Astrocyte (in vitro differentiated cells and primary cell): ENCODE data around the gene DOCK1.

Experiments
- CTCF ChIP-seq: IDR thresholded peaks from 2 replicates; pipeline ENCODE4 v1.5.1; 2011; ENCODE audit warnings: low read depth, mild to moderate bottlenecking, inconsistent platforms, low read length, moderate library complexity; ENCODE audit not compliant: insufficient read depth
- EZH2 ChIP-seq: IDR thresholded peaks from 2 replicates; pipeline ENCODE4 v1.6.1; 2012; ENCODE audit warnings: mild to moderate bottlenecking, low read length, inconsistent platforms; ENCODE audit not compliant: insufficient read depth

DNA sequence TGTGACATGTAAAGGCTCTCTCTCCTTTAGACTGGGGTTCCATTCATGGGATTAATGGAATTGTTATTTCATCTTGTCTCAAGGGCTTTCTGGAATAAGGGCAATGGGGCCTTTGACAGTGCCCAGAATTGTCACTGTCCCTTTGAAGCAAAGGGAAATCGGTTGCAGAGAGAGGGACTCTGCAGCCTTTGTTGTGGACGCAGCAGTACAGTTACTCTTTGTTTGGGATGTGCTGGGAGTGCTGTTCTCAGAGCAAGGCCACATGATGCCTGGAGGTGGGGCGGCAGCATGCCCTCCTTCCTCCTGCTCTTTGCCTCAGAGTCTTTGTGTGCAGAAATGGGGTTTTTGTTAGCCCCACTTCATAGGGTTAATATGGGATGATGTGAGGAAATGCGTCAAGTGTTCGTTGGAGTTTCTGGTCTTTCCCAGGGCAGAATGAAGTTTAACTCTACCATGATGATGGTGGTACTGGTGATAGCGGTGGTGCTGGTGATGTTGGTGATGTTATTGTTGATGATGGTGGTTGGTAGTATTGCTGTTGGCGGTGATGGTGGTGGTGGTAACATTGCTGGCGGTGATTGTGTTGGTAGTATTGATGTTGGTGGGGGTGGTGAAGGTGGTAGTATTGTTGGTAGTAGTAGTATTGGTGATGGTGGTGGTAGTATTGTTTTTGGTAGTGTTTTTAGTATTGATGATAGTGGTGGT is 45.3 kb downstream of the DOCK1 start:
- TF ChIP-seq CTCF = no peak
- no peak for TF ChIP-seq EZH2
